ENCODE data around the gene COA6.

COA6 gene

GRCh38 chr1:234409328-234409727, 36.1 kb downstream of the COA6 start:
- no peak overlapping the region for H3K4me3 ChIP-seq (ENCODE audit: low read length)
- no peak for TF ChIP-seq ZNF274 (IDR thresholded peaks at IDR 0.05; ENCODE audit: low read depth, low read length)

GRCh38 chr1:234412830-234413229, 39.6 kb downstream of the COA6 start:
- TF ChIP-seq ZNF274 (IDR thresholded peaks at IDR 0.05; ENCODE audit: low read depth, low read length), result no peak
- H3K4me3 ChIP-seq (ENCODE audit: low read length), result no peak overlapping the region

DNA sequence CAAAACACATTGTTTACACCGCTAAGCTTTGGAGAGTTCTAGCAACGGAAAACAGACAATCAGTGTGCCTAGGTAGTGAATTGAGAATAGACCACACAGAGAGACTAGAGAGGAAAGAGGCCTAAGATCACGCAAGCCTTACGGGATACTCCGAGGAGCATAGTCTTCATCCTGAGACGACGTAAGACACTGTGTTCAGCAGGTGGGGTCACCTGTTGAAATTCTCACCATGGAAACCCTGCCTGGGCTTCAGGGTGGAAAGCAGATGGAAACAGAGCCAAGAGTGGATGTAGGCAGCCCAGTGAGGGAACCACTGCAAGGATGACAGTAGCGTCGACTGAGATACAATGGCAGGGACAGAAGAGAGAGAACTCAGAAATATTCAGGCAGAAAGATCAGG, 40.2 kb downstream of the COA6 start:
- H3K4me3 ChIP-seq (ENCODE audit: low read length), result no peak overlapping the region
- TF ChIP-seq ZNF274 (IDR thresholded peaks at IDR 0.05; ENCODE audit: low read depth, low read length), result no peak

DNA sequence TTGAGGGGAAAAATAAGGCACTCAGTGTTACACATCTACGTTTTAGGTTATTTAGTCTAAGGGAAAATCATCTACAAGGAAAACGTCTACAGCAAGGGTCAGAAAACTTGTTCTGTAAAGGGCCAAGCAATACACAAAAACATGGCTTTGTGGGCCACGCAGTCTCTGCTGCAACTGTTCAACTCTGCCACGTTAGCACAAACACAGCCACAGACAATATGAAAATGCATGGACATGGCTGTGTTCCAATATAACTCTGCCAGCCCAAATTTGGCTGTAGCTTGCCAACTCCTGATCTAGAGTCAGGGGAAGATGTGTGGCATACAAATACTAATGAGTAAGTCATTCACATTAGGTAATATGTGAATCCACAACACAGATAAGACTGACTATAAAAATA, 40.7 kb downstream of the COA6 start:
- no peak overlapping the region for H3K4me3 ChIP-seq (ENCODE audit: low read length)
- TF ChIP-seq ZNF274 (IDR thresholded peaks at IDR 0.05; ENCODE audit: low read depth, low read length), result no peak

GRCh38 chr1:234427950-234428646, 54.8 kb downstream of the COA6 start:
- H3K4me3 ChIP-seq (ENCODE audit: low read length), result no peak overlapping the region
- TF ChIP-seq ZNF274 (IDR thresholded peaks at IDR 0.05; ENCODE audit: low read depth, low read length), result no peak

- H3K4me3 ChIP-seq (ENCODE audit: low read length), result no peak overlapping the region
- TF ChIP-seq ZNF274 (IDR thresholded peaks at IDR 0.05; ENCODE audit: low read depth, low read length), result no peak
Observed at GRCh38 chr1:234429434-234429806, 56.2 kb downstream of the COA6 start.

DNA sequence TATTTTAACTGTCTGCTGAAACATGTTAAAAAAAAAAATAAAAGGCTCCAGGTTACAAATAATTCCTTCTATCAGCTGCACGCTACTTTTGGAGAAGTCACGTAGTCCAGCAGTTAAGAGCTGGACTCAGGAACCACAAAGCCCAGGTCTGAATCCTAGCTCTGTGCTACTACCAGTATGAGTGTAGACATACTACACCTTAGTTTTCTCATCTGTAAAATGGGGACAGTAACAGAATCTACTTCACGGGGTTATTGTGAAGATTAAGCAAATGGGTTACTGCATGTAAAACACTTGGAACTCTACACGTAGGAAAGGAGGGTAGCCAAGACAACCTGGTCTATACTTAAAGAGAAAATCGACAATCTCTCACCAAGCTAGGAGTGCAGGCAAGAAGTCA, 57.4 kb downstream of the COA6 start:
- no peak overlapping the region for H3K4me3 ChIP-seq (ENCODE audit: low read length)
- no peak for TF ChIP-seq ZNF274 (IDR thresholded peaks at IDR 0.05; ENCODE audit: low read depth, low read length)

- no peak for TF ChIP-seq ZNF274 (IDR thresholded peaks at IDR 0.05; ENCODE audit: low read depth, low read length)
- no peak overlapping the region for H3K4me3 ChIP-seq (ENCODE audit: low read length)
Observed at GRCh38 chr1:234431255-234431654, 58.0 kb downstream of the COA6 start.

- no peak overlapping the region for H3K4me3 ChIP-seq (ENCODE audit: low read length)
- no peak for TF ChIP-seq ZNF274 (IDR thresholded peaks at IDR 0.05; ENCODE audit: low read depth, low read length)
Observed at GRCh38 chr1:234433563-234434285, 60.5 kb downstream of the COA6 start.
